Neural progenitor cell (in vitro differentiated cells): ENCODE data around the gene GLIPR1.

Source experiments
- CTCF ChIP-seq: fragments of 200-600 bp; sonication (generic); IDR thresholded peaks from 2 replicates; pipeline ENCODE4 v1.5.1; 2017; ENCODE audit warnings: antibody characterized with exemption, mild to moderate bottlenecking
- EZH2 ChIP-seq: fragments of 200-600 bp; sonication (generic); IDR thresholded peaks from 2 replicates; pipeline ENCODE4 v1.6.1; 2017; ENCODE audit warnings: antibody characterized with exemption, mild to moderate bottlenecking, moderate library complexity

DNA sequence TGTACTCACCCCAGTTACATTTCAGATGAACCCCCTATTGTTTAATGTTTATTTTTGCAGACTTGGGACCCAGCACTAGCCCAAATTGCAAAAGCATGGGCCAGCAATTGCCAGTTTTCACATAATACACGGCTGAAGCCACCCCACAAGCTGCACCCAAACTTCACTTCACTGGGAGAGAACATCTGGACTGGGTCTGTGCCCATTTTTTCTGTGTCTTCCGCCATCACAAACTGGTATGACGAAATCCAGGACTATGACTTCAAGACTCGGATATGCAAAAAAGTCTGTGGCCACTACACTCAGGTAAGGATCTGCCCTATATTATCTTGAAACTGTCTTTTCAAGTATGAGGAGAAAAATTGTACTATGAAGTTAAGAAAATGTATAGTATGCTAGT is 1.2 kb downstream of the GLIPR1 start:
- TF ChIP-seq CTCF (no peak), EZH2 (no peak)
